ENCODE results near the gene SLC38A10. TPM values are rescaled to one million over a fixed set of nuclear protein-coding genes. Genes with fewer than 3 reads are reported as not detected.

The SLC38A10 gene
- total and polyA plus RNA-seq, 2 of the 4 experiments (the other 2 are of a cell fraction) = 12.7 to 46.7 TPM

GRCh38 chr17:81265576-81265975 is 29.5 kb downstream of the SLC38A10 start:
- H2AK5ac ChIP-seq (ENCODE audit: low read depth, low read length) = no peak overlapping the region
- no peak overlapping the region for H2AFZ ChIP-seq (replicated peaks; ENCODE audit: low read length, poor library complexity)
- peaks cover 64% of the 10 kb centered on the region for H3K36me3 ChIP-seq (ENCODE audit: control insufficient read depth, insufficient read depth, low read length)
- H2AK9ac ChIP-seq (replicated peaks; ENCODE audit: low read depth, low read length, poor library complexity) = peak overlapping the region; percentile 48
- ATAC-seq (ENCODE audit: low read depth) (no peak), DNase-seq (no peak)
- dilution Hi-C loops (cut with HindIII; ENCODE audit: low sequenced_read_pairs, unreplicated experiment) = no loop called here
- H3K4me3 ChIP-seq (ENCODE audit: insufficient read depth, low read depth, low read length) = no peak overlapping the region
- no peak overlapping the region for H3K4me2 ChIP-seq (ENCODE audit: low read depth, low read length)
- no peak overlapping the region for H2BK5ac ChIP-seq (ENCODE audit: low read depth, low read length, poor library complexity, severe bottlenecking)
- no peak overlapping the region for H4K91ac ChIP-seq (ENCODE audit: insufficient read depth, low read depth, low read length)
- no peak overlapping the region for H3K18ac ChIP-seq (ENCODE audit: low read depth, low read length)
- POLR2A ChIA-PET (ENCODE audit: unreplicated experiment) = no interaction called here
- H3K4ac ChIP-seq (ENCODE audit: low read depth, low read length) = no peak overlapping the region
- no peak overlapping the region for H3K14ac ChIP-seq (replicated peaks; ENCODE audit: low read depth, low read length)
- H3K79me1 ChIP-seq (ENCODE audit: low read depth in 1 of 2, low read length in 2 of 2) = peaks cover 0 to 11% of the 10 kb centered on the region in 2 experiments; a peak in 3 of 4 replicates
- no peak overlapping the region for H3K27ac ChIP-seq (ENCODE audit: insufficient read depth, low read length)
- no peak overlapping the region for H3K9ac ChIP-seq (ENCODE audit: low read depth, low read length)
- no peak overlapping the region for H2BK15ac ChIP-seq (ENCODE audit: low read depth, low read length)
- no peaks in the 10 kb centered on the region for H4K20me1 ChIP-seq (ENCODE audit: insufficient read depth, low read length)
- WGBS, 2 experiments (ENCODE audit: extremely low coverage in 2 of 2, insufficient read length in 1 of 2) = 94% methylated on average over 21 of the region's 22 CpGs; no CpG with 5 or more reads in 1 of the 2 experiments
- H3K9me1 ChIP-seq (ENCODE audit: insufficient read depth, low read length) = peaks cover 5% of the 10 kb centered on the region; the same call in 1 of the 2 replicates
- no peak overlapping the region for H3K23ac ChIP-seq (ENCODE audit: low read depth, low read length)
- H3K9me3 ChIP-seq (ENCODE audit: control insufficient read depth, insufficient read depth, low read length) = no peaks in the 10 kb centered on the region
- H4K8ac ChIP-seq (ENCODE audit: low read depth in 2 of 2, low read length in 2 of 2) = no peak overlapping the region
- no TSS peak for BruUV-seq (replicated peaks)
- no peaks in the 10 kb centered on the region for H3K4me1 ChIP-seq (ENCODE audit: control insufficient read depth, insufficient read depth, low read length)
- in situ Hi-C loops (cut with MboI; ENCODE audit: low sequenced_read_pairs) = no loop called here
- TF ChIP-seq MAFK (IDR thresholded peaks at IDR 0.05; ENCODE audit: low read depth, low read length) (no peak), FOS (IDR thresholded peaks at IDR 0.05; ENCODE audit: low read depth, low read length) (no peak), MAZ (IDR thresholded peaks at IDR 0.05; ENCODE audit: borderline replicate concordance, low read depth, low read length) (no peak), BHLHE40 (IDR thresholded peaks at IDR 0.05; ENCODE audit: low read depth, low read length) (no peak), RCOR1 (IDR thresholded peaks at IDR 0.05; ENCODE audit: insufficient replicate concordance, low read length) (no peak)
- no peaks in the 10 kb centered on the region for H3K27me3 ChIP-seq (ENCODE audit: control insufficient read depth, insufficient read depth, low read length)
- no peak overlapping the region for H3K56ac ChIP-seq (ENCODE audit: extremely low read depth, insufficient read depth, low read length)
- intact Hi-C loops (cut with micrococcal nuclease) = no loop called here
- no peak overlapping the region for H4K5ac ChIP-seq (ENCODE audit: low read depth, low read length)
- CTCF ChIA-PET = no interaction called here
- H2BK20ac ChIP-seq (ENCODE audit: low read depth, low read length) = no peak overlapping the region
- H2BK120ac ChIP-seq (ENCODE audit: low read depth, low read length) = no peak overlapping the region

Measured in IMR-90 (cell line).